ENCODE measurements around the gene EYS. TPM values are rescaled to one million over a fixed set of nuclear protein-coding genes. Genes with fewer than 3 reads are reported as not detected.

Gene EYS
- total RNA-seq = not detected

- no peak for ATAC-seq
Observed at GRCh38 chr6:65707126-65707826, at the start of gene EYS. Gene EYS, minus strand, starts transcription at chr6:65707226. Its CDS starts 211,816 bp downstream, at chr6:65495410.

- no peak for ATAC-seq
Observed at GRCh38 chr6:65746302-65746701, 39.3 kb upstream of the EYS start.

GRCh38 chr6:65745614-65746013 is 38.6 kb upstream of the EYS start:
- no peak for ATAC-seq

- no peak for ATAC-seq
Observed at GRCh38 chr6:65728879-65729479, 22.0 kb upstream of the EYS start.

GRCh38 chr6:65719101-65719500 is 12.1 kb upstream of the EYS start:
- no peak for ATAC-seq

GRCh38 chr6:65711531-65711930 is 4.5 kb upstream of the EYS start:
- ATAC-seq = no peak

- ATAC-seq = no peak
Observed at GRCh38 chr6:65709099-65709830, 2.2 kb upstream of the EYS start.

GRCh38 chr6:65708162-65708561 is 1.1 kb upstream of the EYS start:
- ATAC-seq = no peak

- no peak for ATAC-seq
Observed at GRCh38 chr6:65706436-65706835, 590 bp downstream of the EYS start.

GRCh38 chr6:65701325-65701724 is 5.7 kb downstream of the EYS start:
- ATAC-seq = no peak

- no peak for ATAC-seq
Observed at GRCh38 chr6:65700561-65700960, 6.5 kb downstream of the EYS start.

- ATAC-seq = no peak
Observed at GRCh38 chr6:65692109-65692508, 14.9 kb downstream of the EYS start.

- ATAC-seq = no peak
Observed at GRCh38 chr6:65680232-65680631, 26.8 kb downstream of the EYS start.

- peak; percentile 33 for ATAC-seq
Observed at GRCh38 chr6:65671922-65672321, 35.1 kb downstream of the EYS start.

GRCh38 chr6:65667916-65668656 is 38.9 kb downstream of the EYS start:
- no peak for ATAC-seq

GRCh38 chr6:65650086-65650485 is 56.9 kb downstream of the EYS start:
- ATAC-seq = no peak

GRCh38 chr6:65649392-65649791 is 57.6 kb downstream of the EYS start:
- ATAC-seq = no peak

- ATAC-seq = no peak
Observed at GRCh38 chr6:65646544-65646943, 60.5 kb downstream of the EYS start.

GRCh38 chr6:65642776-65643175 is 64.2 kb downstream of the EYS start:
- no peak for ATAC-seq

- ATAC-seq = no peak
Observed at GRCh38 chr6:65638047-65638831, 68.8 kb downstream of the EYS start.

GRCh38 chr6:65637289-65638046 is 69.6 kb downstream of the EYS start:
- no peak for ATAC-seq

GRCh38 chr6:65633501-65633900 is 73.5 kb downstream of the EYS start:
- no peak for ATAC-seq

Data from esophagus mucosa (tissue), 1 donor.